Sciatic nerve (tissue), 2 donors: Measurements from ENCODE around the gene ALG5. TPM values are rescaled to one million over a fixed set of nuclear protein-coding genes. Genes with fewer than 3 reads are reported as not detected.
A peak's percentile ranks its signal among the peaks of the same experiment; 100 is the strongest.

Source experiments
- ATAC-seq: fragments of 200-7000 bp; cut with Tn5 transposase; one replicate; pipeline ENCODE4 v1.9.1; 2020; ENCODE audit warnings: mild to moderate bottlenecking, moderate library complexity
- DNase-seq: peaks from one replicate; pipeline ENCODE4 v3.0.0-alpha.2; 2020; ENCODE audit warnings: low spot score
- intact Hi-C: fragments of 100-400 bp; cut with DNase I; formaldehyde crosslinking; loops from one replicate; pipeline ENCODE4 v1.14.2; 2022
- total RNA-seq: library from RNA; stranded (reverse); fragmentation: NEBNext Ultra II Directional; extraction: Animal tissue kit (Norgen Biotek cat#: 25700); gene quantifications from one replicate; pipeline ENCODE4 v1.2.1, GENCODE V29; 2021
- donor health status: DM: no; HTN: no; CAD: no.
- donor health status: DM: no; HTN: no; CAD: no.

ALG5 gene, protein sequence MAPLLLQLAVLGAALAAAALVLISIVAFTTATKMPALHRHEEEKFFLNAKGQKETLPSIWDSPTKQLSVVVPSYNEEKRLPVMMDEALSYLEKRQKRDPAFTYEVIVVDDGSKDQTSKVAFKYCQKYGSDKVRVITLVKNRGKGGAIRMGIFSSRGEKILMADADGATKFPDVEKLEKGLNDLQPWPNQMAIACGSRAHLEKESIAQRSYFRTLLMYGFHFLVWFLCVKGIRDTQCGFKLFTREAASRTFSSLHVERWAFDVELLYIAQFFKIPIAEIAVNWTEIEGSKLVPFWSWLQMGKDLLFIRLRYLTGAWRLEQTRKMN
- 36.0 TPM for total RNA-seq

DNA sequence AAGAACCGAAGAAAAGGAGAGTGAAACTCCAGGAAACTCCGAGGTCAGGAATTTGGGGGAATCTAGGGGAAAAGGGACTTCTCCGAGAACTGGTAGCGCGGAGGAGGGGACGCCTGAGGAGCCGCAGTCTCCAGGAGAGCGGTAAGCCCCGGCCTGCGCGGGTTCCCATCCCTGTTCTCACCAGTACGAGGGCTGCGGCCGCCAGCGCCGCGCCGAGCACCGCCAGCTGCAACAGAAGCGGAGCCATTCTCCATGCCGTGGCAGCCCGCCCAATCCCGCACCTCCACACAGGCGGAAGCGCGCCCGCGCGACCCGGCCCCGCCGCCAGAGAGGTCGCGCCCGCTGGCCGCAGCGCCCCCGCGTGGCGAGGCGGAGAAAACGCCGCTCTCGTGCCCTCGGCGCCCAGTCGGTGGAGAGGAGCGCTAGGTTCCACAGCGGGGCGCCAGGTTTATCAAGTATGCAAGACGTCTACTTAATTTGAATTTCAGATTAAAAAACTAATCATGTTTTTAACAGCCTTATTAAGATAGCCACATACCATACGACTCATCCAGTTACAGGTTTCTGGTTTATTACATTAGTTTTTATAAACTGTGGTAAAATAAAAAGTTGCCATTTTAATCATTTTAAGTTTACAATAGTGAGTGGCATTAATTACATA is at the start of gene ALG5:
Gene ALG5 (minus strand): TSS at position 287 of the 661 bp plus-strand sequence. CDS start 40 bp downstream, at position 247.
- ATAC-seq (peak; percentile 90), DNase-seq (peak; percentile 93)
- intact Hi-C loops, result no loop called here

DNA sequence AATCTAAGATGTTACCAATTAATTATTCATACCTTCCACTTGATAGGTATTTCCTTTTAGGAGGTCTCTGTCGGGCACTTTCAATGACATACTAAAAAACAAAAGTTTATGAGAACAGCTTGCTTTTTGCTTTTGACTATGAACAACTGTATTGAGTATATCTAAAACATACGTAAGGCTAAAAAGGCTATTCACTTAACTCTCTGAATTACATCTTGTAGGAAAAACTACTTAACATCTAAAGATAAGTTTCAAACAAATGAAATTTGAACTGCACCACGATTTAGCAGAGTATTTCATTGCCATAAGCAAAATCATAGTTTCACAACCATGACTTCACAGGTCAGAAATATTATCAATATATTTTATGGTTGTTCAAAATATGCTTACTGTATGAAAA is 48.7 kb upstream of the ALG5 start:
- DNase-seq (no peak), ATAC-seq (no peak)
- intact Hi-C loops, result no loop called here

DNA sequence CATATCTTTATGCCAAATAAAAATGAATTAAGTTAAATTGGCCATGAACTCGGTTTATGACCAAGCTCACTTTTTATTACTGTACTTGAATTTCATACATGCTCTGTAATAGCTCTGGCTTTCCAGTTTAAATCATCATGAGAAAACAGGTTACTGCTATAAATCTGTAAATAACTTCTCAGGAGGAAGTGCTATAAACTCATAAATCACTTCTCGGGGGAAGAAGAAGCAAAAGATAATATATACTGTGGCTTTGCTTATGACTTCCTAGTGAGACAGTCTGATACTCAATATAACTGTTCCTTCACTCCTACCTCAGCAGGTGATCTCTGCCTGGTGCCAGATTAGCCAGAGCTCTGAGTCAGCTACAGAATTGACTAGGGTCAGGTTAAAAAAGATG is 47.9 kb upstream of the ALG5 start:
- DNase-seq (no peak), ATAC-seq (no peak)
- intact Hi-C loops, result no loop called here

DNA sequence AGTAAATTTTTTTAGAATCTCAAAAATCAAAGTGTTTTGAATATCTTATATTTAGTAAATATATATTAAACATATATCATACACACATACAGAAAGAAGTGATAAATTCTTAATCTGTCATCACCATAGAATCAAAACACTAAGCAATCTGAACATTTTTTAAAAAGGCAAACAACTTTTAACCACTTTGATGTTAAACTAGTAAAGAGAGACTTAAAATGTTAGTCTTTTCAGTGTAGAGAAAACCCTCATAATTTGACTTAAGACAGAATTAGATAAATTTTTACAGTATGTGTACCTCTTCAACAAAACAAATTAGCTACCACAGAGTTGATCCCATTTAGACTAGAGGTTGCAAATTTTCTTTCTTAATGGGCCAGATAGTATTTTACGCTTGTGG is 46.9 kb upstream of the ALG5 start:
- intact Hi-C loops, result no loop called here

DNA sequence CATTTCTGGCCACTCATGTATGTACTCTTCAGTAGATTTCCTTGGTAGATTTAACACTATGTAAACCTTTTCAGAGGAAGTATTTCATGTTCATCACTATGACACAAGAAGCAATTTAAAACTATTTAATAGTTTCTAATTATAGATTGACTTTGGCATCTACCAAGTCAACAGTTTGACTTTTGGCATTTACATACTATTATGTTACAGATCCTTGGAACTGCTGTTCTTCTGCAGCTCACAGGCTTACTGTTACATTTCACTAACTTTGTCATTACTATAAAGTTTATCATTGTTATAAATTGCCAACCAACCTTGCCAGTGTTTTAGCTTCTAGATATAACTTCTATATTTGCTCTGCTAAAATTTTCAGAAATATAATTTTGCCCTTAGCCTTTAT is 41.6 kb upstream of the ALG5 start:
- no peak for ATAC-seq

More for the DNA sequence above, 46.9 kb upstream of the ALG5 start:
- DNase-seq (no peak), ATAC-seq (no peak)

DNA sequence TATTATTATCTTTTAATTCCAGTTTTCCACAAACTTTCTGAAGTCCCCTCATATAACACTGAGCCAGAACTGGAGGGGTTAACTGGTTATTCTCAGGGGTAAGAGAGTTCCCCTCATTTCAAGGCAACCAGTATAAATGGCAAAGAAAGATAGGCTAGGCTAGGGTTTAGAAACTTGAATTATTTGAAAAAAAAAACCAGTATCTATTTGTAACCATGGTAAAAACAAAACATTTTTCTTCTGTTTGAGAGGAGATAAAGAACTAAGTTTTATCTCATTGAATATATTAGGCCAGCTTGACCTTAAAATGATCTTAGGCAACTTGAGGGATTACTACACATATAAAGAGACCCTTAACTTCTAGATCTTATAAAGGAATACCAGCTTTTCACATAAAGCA is 40.8 kb upstream of the ALG5 start:
- intact Hi-C loops, result no loop called here
- no peak for DNase-seq
- no peak for ATAC-seq

More for the DNA sequence above, 41.6 kb upstream of the ALG5 start:
- DNase-seq, result no peak
- intact Hi-C loops, result no loop called here

DNA sequence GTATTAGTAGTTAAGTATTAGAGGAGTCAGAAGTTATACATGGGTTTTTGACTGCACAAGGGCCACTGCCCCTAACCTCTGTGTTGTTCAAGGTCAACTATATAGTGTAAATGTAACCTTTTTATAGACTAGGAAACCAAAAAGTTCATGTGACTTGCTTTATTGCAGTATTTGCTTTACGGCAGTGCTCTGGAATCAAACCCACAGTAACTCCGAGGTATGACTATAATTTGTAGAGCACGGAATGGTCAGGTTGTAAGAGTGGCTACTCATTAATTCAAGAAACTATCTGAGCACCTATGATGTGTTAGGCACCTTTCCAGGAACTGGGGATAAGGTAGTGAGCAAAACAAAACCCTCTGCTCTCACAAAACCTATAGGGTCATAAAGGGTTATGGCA is 38.1 kb upstream of the ALG5 start:
- intact Hi-C loops, result no loop called here
- ATAC-seq, result no peak

DNA sequence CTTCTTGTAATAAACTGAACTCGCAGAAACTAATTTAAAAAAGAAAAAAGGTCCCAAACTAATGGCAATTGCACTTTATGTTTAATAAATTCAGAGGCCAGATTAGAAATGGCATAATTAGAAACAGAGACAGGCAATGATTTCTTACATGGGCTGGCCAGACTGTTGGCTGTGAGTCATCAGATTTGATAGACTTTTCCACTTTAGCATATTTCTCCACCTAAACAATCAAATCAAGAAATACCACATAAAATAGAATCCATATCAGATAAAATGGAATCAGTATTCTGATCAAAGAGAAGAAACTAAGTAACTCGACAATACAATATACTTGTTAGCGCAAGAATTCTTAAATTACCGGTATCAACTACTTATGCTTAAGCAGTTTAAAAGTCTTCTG is 30.5 kb upstream of the ALG5 start:
- no peak for ATAC-seq
- intact Hi-C loops, result no loop called here
- DNase-seq, result no peak

More for the DNA sequence above, 38.1 kb upstream of the ALG5 start:
- no peak for DNase-seq

DNA sequence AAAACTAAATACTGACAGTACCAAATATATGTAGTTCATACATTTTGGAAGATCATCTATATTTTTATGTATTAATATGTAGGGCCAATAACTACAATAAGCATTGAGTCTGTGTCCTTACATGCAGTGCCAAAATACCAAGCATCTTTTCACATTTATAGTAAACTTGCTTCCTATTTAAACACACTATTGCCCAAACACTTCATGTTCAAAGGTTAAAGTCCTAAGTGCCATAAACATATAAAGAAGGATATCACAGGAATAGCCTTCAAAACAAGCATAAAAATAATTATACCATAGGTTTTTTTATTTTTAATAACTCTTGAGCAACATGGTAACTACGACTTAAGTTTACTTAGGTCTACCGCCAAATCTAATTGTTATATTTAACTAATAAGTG is 28.5 kb upstream of the ALG5 start:
- DNase-seq (no peak), ATAC-seq (no peak)
- intact Hi-C loops, result no loop called here

DNA sequence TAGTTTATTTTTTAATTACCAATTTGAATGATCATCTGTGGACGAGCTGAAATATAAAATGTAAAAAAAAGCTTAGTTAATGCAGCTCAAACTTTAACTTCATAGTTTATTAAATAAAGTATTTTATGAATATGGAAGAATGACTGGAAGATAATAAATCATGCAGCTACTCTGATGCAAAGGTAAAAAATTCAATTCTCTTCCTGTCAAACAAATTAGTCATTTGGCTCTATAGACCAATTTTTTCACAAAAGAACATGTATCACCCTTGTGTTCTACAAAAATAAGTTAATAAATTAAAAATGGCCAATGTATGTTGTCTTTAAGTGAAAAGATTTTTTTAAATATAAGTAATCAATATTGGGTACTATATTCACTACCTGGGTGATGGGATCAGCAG is 27.6 kb upstream of the ALG5 start:
- intact Hi-C loops, result no loop called here
- DNase-seq (no peak), ATAC-seq (no peak)

DNA sequence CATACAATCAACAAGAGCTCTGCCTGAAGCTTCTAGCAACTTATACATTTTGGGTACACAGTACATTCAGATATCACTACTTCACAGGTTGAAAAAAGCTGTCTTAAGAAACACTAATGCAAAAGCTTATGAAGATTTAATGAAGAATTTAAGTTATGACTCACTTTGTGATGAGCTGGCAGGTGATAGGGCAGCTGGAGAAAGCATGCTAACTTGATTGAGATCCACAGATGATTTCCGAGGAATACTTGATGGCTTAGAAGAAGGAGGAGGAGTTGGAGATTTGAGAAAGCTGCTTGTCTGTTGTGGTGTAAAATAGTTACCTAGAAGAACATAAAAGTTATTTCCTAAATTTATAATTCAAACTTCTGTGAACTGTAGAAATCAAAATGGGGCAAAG is 24.7 kb upstream of the ALG5 start:
- DNase-seq, result no peak
- intact Hi-C loops, result no loop called here
- ATAC-seq, result no peak

DNA sequence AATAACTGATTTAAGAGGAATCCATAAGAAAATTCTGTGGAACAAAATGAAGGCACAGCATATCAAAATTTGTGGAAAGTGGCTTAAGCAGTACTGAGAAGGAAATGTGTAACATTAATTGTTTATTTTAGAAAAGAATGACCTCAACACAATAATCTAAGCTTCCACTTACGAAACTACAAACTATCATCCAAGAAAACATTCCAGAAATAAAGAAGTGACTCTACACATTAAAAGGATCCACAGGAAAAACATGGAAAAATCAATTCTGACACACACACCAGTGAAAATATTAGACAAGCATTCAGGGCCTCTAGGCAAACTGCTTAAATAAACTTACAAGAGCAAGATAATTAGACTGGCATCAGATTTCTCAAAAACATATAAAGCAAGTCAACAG is 15.5 kb upstream of the ALG5 start:
- DNase-seq (no peak), ATAC-seq (no peak)
- intact Hi-C loops, result no loop called here

DNA sequence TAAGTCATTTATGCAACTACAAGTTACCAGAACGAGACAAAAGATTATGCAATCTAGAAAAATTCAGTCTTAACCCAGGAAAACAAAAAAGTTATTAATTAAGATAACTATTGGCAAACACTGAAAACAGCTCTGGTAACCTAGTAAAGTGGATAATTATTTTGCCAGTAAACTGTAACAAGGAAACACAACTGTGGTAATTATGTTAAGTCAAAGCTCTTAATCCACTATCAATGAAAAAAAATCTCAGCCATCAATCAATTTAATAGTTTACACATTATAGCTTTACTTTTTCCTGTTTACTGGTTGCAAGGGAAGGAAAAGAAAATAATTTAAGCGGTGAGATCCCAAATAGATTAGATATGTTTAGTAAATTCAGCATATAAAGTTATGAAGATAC is 12.6 kb upstream of the ALG5 start:
- DNase-seq, result no peak
- ATAC-seq, result no peak
- intact Hi-C loops, result no loop called here

DNA sequence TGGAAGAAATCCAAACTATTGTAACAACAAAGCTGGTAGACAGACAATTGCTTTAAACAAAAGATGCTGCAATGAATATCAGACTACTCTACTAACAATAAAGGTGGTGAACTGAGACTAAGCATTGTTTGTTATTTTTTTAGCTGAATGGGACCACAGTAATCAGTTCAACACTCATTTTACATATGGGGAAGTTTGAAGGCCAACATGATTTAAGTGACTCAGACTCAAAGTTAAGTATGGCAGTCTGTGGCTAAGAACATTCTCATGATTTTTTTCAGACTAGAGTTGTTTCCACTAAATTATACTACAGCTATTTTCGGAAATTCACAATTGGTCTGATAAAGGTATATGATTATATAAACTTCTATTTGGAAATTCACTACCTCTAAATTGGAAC is 11.9 kb upstream of the ALG5 start:
- no peak for ATAC-seq
- intact Hi-C loops, result no loop called here
- no peak for DNase-seq

DNA sequence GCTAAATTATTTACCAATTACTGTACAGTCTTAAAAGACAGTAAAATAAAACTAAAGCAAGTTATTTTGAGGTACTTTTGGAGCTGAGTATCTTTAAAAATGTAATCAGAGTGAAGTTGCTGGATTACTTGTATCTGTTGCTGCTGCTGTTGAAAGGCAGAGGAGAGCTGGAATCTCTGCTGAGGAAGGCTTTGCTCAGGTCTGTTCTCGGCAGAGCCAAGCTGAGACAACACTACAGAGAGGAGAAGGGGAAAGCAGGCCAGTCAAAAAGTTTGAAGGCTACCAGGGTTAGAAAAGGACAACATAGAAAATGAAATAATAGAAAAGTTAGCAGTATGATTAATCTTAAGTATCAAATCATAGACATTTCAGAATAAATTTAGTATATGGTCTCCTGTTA is 11.3 kb upstream of the ALG5 start:
- intact Hi-C loops, result no loop called here
- DNase-seq (no peak), ATAC-seq (no peak)

DNA sequence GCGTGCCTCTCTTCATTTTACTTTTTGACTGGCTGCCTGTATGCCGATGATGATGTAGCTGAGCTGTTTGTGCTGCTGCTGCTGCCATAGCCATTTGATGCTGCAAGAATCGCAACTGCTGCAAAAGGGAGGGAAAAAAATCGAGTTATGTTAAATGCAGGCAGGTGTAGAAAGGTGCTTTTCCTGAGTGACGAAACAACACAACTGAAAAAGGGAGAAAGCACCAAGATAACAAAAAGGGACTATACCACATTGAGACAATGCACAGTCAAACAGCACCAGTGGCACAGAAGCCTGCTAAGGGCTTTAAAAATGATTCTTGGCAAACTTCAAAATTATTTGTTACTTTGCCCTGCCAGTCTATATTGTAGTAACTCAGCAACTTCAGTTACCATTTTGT is 10.6 kb upstream of the ALG5 start:
- DNase-seq (no peak), ATAC-seq (no peak)
- intact Hi-C loops, result no loop called here

DNA sequence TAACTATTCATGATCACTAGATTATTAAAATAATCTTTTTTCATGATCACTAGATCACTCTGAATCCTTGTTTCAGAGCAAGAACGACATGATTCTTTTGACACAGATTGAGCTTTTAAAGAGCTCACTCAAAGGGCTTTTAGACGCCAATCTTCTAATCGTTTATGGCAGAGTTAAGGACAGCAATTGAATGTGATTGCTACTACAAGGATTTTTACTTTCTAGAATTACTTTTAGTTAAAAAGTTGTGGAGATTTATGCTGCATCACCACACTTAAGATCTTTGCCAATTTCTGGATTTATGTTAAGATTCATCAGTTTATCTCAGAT is 2.7 kb upstream of the ALG5 start:
- DNase-seq, result no peak
- no peak for ATAC-seq
- intact Hi-C loops, result no loop called here

DNA sequence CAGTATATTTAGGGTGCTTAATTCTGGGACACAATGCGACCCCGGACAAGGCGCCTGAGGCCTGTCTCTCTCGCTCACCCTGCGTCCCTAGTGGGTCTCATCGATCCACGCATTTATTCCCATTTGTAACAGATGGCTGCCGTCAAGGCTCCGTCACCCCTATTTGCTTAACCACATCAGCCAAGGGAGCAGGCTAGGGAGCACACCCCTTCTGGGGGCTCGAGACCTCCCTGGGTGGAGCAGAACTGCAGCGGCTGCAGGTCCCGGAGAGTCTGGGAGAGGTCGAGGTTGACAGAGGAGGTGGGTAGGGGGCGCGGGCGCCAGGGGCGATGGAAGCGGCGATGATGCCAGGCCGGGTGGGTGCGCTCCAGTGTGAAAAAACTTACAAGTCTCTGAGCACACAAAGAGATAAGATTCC is 507 bp downstream of the ALG5 start:
- DNase-seq, result peak; percentile 65
- intact Hi-C loops, result no loop called here
- no peak for ATAC-seq

DNA sequence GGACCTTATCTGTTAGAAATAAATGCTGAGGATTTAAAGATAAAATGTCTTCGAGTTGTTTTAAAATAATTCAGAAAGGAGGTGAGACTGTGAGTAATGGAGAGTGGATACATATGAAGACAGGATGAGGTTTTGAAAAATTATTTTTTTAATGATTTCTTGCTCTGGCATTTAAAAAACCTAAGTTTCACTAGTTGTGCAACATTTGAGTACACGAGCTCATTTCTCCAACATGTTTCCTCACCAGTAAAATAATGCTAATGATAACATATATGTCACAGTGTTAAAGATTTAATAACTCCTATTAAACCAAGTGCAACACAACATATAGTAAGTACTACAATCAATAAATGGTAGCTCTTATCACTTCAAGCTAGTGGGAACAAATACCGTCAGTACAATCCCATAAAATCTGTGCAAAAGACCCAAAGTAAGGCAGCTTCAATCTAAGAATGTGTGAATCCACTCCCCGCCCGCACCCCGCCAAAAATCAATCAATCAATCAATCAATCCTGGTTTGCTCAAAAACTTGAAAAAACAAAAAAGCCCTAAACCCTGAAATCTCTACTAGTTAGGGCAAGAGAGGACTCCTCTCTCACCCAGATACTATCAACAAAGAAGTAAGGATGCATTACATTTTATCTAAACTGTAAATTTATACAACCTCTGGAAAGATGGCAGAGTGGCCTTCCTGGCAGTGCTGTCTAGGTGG is 1.3 kb downstream of the ALG5 start:
- intact Hi-C loops, result no loop called here
- DNase-seq, result no peak
- ATAC-seq, result no peak

DNA sequence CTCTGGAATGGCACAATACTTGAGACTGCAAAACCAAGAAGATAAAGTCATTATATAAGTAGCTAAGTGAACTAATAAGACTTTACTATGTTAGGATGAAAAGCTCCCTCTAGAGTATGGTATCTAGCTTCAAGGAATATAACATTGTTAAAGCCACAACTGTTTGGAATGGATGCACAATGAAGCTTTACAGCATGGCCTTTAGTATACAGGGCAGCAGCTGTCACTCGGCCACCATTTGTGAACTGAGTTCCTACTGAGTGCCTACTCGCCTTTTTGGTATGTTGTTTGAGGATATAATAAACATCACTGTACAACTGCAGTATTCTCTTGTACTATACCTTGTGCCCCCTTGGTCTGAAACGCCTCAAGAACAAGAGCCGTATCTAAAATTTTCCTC is 6.8 kb downstream of the ALG5 start:
- intact Hi-C loops, result no loop called here
- DNase-seq, result no peak
- no peak for ATAC-seq
